K562 (cell line): Measurements from ENCODE around the gene RUVBL1. TPM values are rescaled to one million over a fixed set of nuclear protein-coding genes. Genes with fewer than 3 reads are reported as not detected.

Source experiments
- ATAC-seq: fragments of 200-7000 bp; cut with Tn5 transposase; 3 replicates; pipeline ENCODE4 v1.9.1; 2020; ENCODE audit warnings: moderate library complexity
- BruUV-seq: library from RNA; stranded (reverse); fragments of 400-500 nt; replicated peaks from 2 replicates; lab custom pipeline; 2021; lab: Mats Ljungman, UMichigan
- CTCF ChIA-PET: fragments of 300-600 bp; formaldehyde crosslinking; extraction: SDS; loops from one replicate; lab custom pipeline; 2021; ENCODE audit warnings: low intra/inter-chr PET ratio; lab: Yijun Ruan, JAX
- POLR2A ChIA-PET: fragments of 300-600, 350-650 bp; sonication (Branson Sonifier 250); formaldehyde crosslinking; extraction: SDS; loops from one replicate; lab custom pipeline; 2021; ENCODE audit warnings: antibody characterized with exemption, inconsistent platforms; lab: Yijun Ruan, JAX
- DNase-seq, 4 experiments: peaks; one replicate each; pipeline versions ENCODE4 v3.0.0 to v3.0.0-alpha.2; 2011 to 2018; ENCODE audit warnings: low spot score in 3 of 4, mixed read lengths in 3 of 4; ENCODE audit errors: extremely low read depth in 1 of 4
- FAIRE-seq: peaks from 2 replicates; lab custom pipeline; 2011; peaks lifted over from hg19 to GRCh38; lab: Jason Lieb, UNC
- H2AFZ ChIP-seq: 2 replicates; pipeline ENCODE4 v1.6.0; 2011; ENCODE audit warnings: low read depth, low read length, control low read depth, inconsistent platforms
- H3K27ac ChIP-seq: fragments of 200-600 bp; 3 replicates; pipeline ENCODE4 v1.8.0; 2011; ENCODE audit warnings: low read depth, mild to moderate bottlenecking, control low read depth, inconsistent platforms, low read length, moderate library complexity, mixed read lengths; ENCODE audit errors: extremely low read depth
- H3K27me3 ChIP-seq, 2 experiments: fragments of 300-600 bp in 1 of 2; 2 replicates in 1 of 2; 3 replicates in 1 of 2; pipeline versions ENCODE4 v1.6.0 to v1.8.0; 2011; ENCODE audit warnings: inconsistent platforms in 2 of 2, low read length in 2 of 2, mild to moderate bottlenecking in 1 of 2, mixed read lengths in 1 of 2, moderate library complexity in 1 of 2; ENCODE audit not compliant: control insufficient read depth in 2 of 2, insufficient read depth in 2 of 2
- H3K36me3 ChIP-seq: fragments of 300-600 bp; 3 replicates; pipeline ENCODE4 v1.8.0; 2011; ENCODE audit warnings: mild to moderate bottlenecking, low read length, inconsistent platforms; ENCODE audit not compliant: control insufficient read depth, insufficient read depth
- H3K4me1 ChIP-seq, 2 experiments: fragments of 200-600 bp in 1 of 2; replicated peaks in 1 of 2; 2 replicates in 1 of 2; 3 replicates in 1 of 2; pipeline versions ENCODE4 v1.5.1 to v1.8.0; 2011; ENCODE audit warnings: inconsistent platforms in 2 of 2, low read length in 2 of 2, mild to moderate bottlenecking in 1 of 2, mixed read lengths in 1 of 2, moderate library complexity in 1 of 2; ENCODE audit not compliant: control insufficient read depth in 2 of 2, insufficient read depth in 2 of 2
- H3K4me2 ChIP-seq: 2 replicates; pipeline ENCODE4 v1.6.1; 2011; ENCODE audit warnings: low read length, control low read depth, inconsistent platforms, mixed read lengths; ENCODE audit not compliant: insufficient read depth
- H3K4me3 ChIP-seq: fragments of 200-600 bp; sonication (generic), shearing (Covaris generic); 2 replicates; pipeline ENCODE4 v1.5.1; 2016; ENCODE audit warnings: control low read depth, inconsistent platforms
- H3K79me2 ChIP-seq: fragments of 200-600 bp; 3 replicates; pipeline ENCODE4 v1.8.0; 2011; ENCODE audit warnings: low read length, inconsistent platforms; ENCODE audit not compliant: control insufficient read depth, insufficient read depth
- H3K9ac ChIP-seq, 2 experiments: 2 replicates each; pipeline versions ENCODE4 v1.6.0 to v1.6.1; 2011; ENCODE audit warnings: low read depth in 2 of 2, low read length in 2 of 2, control low read depth in 1 of 2, inconsistent platforms in 1 of 2, mild to moderate bottlenecking in 1 of 2, mixed read lengths in 1 of 2; ENCODE audit not compliant: insufficient read depth in 1 of 2
- H3K9me1 ChIP-seq: one replicate; pipeline ENCODE4 v1.6.0; 2011; ENCODE audit warnings: inconsistent platforms, mild to moderate bottlenecking, low read length, moderate library complexity; ENCODE audit not compliant: control insufficient read depth, insufficient read depth
- H3K9me3 ChIP-seq: replicated peaks from 2 replicates; pipeline ENCODE4 v1.5.1; 2011; ENCODE audit warnings: low read depth, low read length, inconsistent platforms; ENCODE audit not compliant: control insufficient read depth, insufficient read depth
- H4K20me1 ChIP-seq: replicated peaks from 2 replicates; pipeline ENCODE4 v1.6.1; 2011; ENCODE audit warnings: low read length, inconsistent platforms, mixed read lengths; ENCODE audit not compliant: control insufficient read depth, insufficient read depth
- C11orf30 ChIP-seq: fragments of 450-650 bp; IDR thresholded peaks from 2 replicates; pipeline ENCODE4 v1.6.1; 2016; ENCODE audit warnings: low read depth, mild to moderate bottlenecking
- FOXJ3 ChIP-seq: sonication (generic); formaldehyde crosslinking; IDR thresholded peaks from 2 replicates; pipeline ENCODE4 v1.4.0; 2020; ENCODE audit warnings: mild to moderate bottlenecking, missing genetic modification reagents
- FOXK2 ChIP-seq, 2 experiments: fragments of 450-650 bp; IDR thresholded peaks in 1 of 2; conservative IDR thresholded peaks in 1 of 2; 2 replicates each; pipeline ENCODE4 v1.6.1; 2016; ENCODE audit warnings: low read depth in 2 of 2, mild to moderate bottlenecking in 1 of 2
- HIVEP1 ChIP-seq: fragments of 250-450 bp; sonication (Bioruptor Pico); IDR thresholded peaks from 2 replicates; pipeline ENCODE4 v1.4.0; 2020; ENCODE audit warnings: mild to moderate bottlenecking
- IRF2 ChIP-seq: sonication (generic); formaldehyde crosslinking; IDR thresholded peaks from 2 replicates; pipeline ENCODE4 v1.8.1; 2022; ENCODE audit warnings: mild to moderate bottlenecking, missing genetic modification reagents
- NFRKB ChIP-seq: fragments of 450-650 bp; IDR thresholded peaks from 2 replicates; pipeline ENCODE4 v1.6.1; 2016; ENCODE audit warnings: low read depth
- NRF1 ChIP-seq, 2 experiments: fragments of 450-650 bp; IDR thresholded peaks in 1 of 2; conservative IDR thresholded peaks in 1 of 2; 2 replicates each; pipeline ENCODE4 v1.6.1; 2014; ENCODE audit warnings: mild to moderate bottlenecking in 2 of 2
- PTTG1 ChIP-seq: fragments of 450-650 bp; IDR thresholded peaks from 2 replicates; pipeline ENCODE4 v1.6.1; 2016; ENCODE audit warnings: low read depth, mild to moderate bottlenecking, missing genetic modification characterization, missing compliant biosample characterization
- RFX1 ChIP-seq: fragments of 450-650 bp; IDR thresholded peaks from 2 replicates; pipeline ENCODE4 v1.6.1; 2016; ENCODE audit warnings: mild to moderate bottlenecking, moderate library complexity
- TEAD4 ChIP-seq, 2 experiments: sonication (generic) in 1 of 2; formaldehyde crosslinking in 1 of 2; IDR thresholded peaks; 2 replicates each; pipeline versions ENCODE4 v1.6.1 to v1.8.0; 2012 to 2022; ENCODE audit warnings: borderline replicate concordance in 1 of 2, inconsistent platforms in 1 of 2, low read length in 1 of 2, mild to moderate bottlenecking in 1 of 2, missing genetic modification reagents in 1 of 2
- TRIM28 ChIP-seq: fragments of 450-650 bp; IDR thresholded peaks from 2 replicates; pipeline ENCODE4 v1.6.1; 2017
- ZKSCAN3 ChIP-seq: fragments of 250-450 bp; sonication (Bioruptor Pico); IDR thresholded peaks from 2 replicates; pipeline ENCODE4 v1.4.0; 2020
- ZNF668 ChIP-seq: fragments of 250-450 bp; sonication (Bioruptor Pico); IDR thresholded peaks from 2 replicates; pipeline ENCODE4 v1.8.0; 2022; ENCODE audit warnings: mild to moderate bottlenecking, inconsistent platforms
- ZNF707 ChIP-seq: fragments of 250-450 bp; sonication (Bioruptor Pico); conservative IDR thresholded peaks from 2 replicates; pipeline ENCODE4 v1.8.0; 2022; ENCODE audit warnings: inconsistent platforms, mild to moderate bottlenecking, moderate library complexity
- ZZZ3 ChIP-seq: fragments of 450-650 bp; IDR thresholded peaks from 2 replicates; pipeline ENCODE4 v1.6.1; 2016; ENCODE audit warnings: antibody characterized with exemption, mild to moderate bottlenecking, moderate library complexity
- WGBS: fragments of 100-300 bp; shearing (Covaris generic); methylation state at CpG from one replicate; pipeline ENCODE4 v1.1.6; 2016; ENCODE audit warnings: low coverage, mixed read lengths; ENCODE audit not compliant: insufficient coverage; ENCODE audit errors: missing lambda C conversion rate; 5-methylcytosine and 5-hydroxymethylcytosine counted together
- in situ Hi-C: fragments of 300-500 bp; cut with MboI; formaldehyde crosslinking; loops from 4 replicates; pipeline ENCODE4 v1.15.0; 2018; ENCODE audit warnings: inconsistent platforms, mixed read lengths
- intact Hi-C: fragments of 100-400 bp; cut with micrococcal nuclease; formaldehyde crosslinking; loops from 2 replicates; pipeline ENCODE4 v1.14.2; 2022
- polyA plus RNA-seq, 8 experiments: library from polyadenylated mRNA; depleted of rRNA in 4 of 8; stranded (reverse) in 5 of 8; unstranded in 3 of 8; fragments of >200 nt; fragmentation: Nextera tagmentation in 2 of 8; fragmentation: Illumina TruSeq in 1 of 8; extraction: Ambion mirVana in 2 of 8; extraction: Trizol in 1 of 8; gene quantifications; 2 replicates each; pipeline versions ENCODE4 v1.2.1 to v1.2.3, GENCODE V29; 2011 to 2014; ENCODE audit warnings: inconsistent platforms in 1 of 8, missing spikeins in 1 of 8
- total RNA-seq, 7 experiments: library from RNA; depleted of rRNA in 6 of 7; stranded (reverse); fragments of >200 nt in 6 of 7; fragmentation: Illumina TruSeq in 2 of 7; extraction: Trizol in 2 of 7; gene quantifications; 2 replicates each; pipeline versions ENCODE4 v1.2.1 to v1.2.3, GENCODE V29; 2011 to 2021; ENCODE audit warnings: low replicate concordance in 1 of 7
- TF ChIP-seq, protein P1 (sequence below): fragments of 250-450 bp; sonication (Bioruptor Pico); IDR thresholded peaks from 2 replicates; pipeline ENCODE4 v1.8.0; 2022; ENCODE audit warnings: moderate library complexity, mild to moderate bottlenecking, inconsistent platforms
- TF ChIP-seq, protein P2 (sequence below): sonication (generic); formaldehyde crosslinking; IDR thresholded peaks from 2 replicates; pipeline ENCODE4 v1.8.0; 2022; ENCODE audit warnings: mild to moderate bottlenecking, missing genetic modification reagents
- TF ChIP-seq, protein P3 (sequence below): fragments of 450-650 bp; IDR thresholded peaks from one replicate; pipeline ENCODE4 v1.6.1; 2018; ENCODE audit warnings: mild to moderate bottlenecking, moderate library complexity; ENCODE audit not compliant: partially characterized antibody

The RUVBL1 gene
- total and polyA plus RNA-seq, 9 of the 15 experiments (the other 6 are each of a cell fraction or from before 2014, with no cell fraction given) = 20.7 to 147 (median 113) TPM

DNA sequence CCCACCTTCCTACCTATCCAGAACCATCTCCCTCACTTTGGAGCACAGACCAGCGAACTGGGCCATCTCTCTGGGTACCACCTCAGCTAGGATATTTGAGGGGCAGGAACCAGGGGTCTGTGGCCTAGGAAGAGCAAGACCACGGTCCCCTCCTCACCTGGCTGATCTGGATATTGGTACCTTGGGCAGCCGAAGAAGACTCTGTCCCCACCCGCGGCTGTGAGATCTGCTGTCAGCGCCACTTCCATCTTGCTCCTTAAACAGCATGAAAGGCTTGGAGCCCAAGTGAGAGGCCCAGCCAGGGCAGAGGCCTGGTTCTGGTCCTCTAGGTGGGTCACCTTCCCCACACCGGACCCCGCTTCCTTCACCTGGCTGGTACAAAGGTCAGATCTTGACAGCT is 44.7 kb downstream of the RUVBL1 start:
- FAIRE-seq (no peak), DNase-seq (no peak), ATAC-seq (no peak)
- H4K20me1 ChIP-seq = no peaks in the 10 kb centered on the region
- ChIA-PET CTCF (no interaction called here), POLR2A (interaction anchor here (1.1 kb wide), 1 partner anchor 50 kb away, joined by 3 read pairs; no protein-coding TSS in a partner anchor)
- H3K27ac ChIP-seq = peak overlapping the region; percentile 96; the same call in 2 of the 3 replicates
- no peaks in the 10 kb centered on the region for H3K27me3 ChIP-seq
- H3K79me2 ChIP-seq = peaks cover 30% of the 10 kb centered on the region; the same call in 2 of the 3 replicates
- H2AFZ ChIP-seq = no peak overlapping the region
- peaks cover 41 to 60% of the 10 kb centered on the region in 2 experiments for H3K4me1 ChIP-seq
- no peak overlapping the region for H3K4me3 ChIP-seq
- no peak for TF ChIP-seq C11orf30
- no peak for TF ChIP-seq RFX1
- TF ChIP-seq PTTG1 (tag) = no peak
- no peak for TF ChIP-seq ZNF707 (CRISPR knock-in tag)
- TF ChIP-seq IRF2 = no peak
- no peak for TF ChIP-seq HIVEP1 (CRISPR knock-in tag)
- no peak for TF ChIP-seq TEAD4 (IDR thresholded peaks at IDR 0.05; ENCODE audit: low read length)
- TF ChIP-seq TEAD4 (CRISPR knock-in tag; IDR thresholded peaks at IDR 0.05; ENCODE audit: borderline replicate concordance) = no peak
- no peak for TF ChIP-seq ZNF668 (CRISPR knock-in tag)
- TF ChIP-seq, protein P1, sequence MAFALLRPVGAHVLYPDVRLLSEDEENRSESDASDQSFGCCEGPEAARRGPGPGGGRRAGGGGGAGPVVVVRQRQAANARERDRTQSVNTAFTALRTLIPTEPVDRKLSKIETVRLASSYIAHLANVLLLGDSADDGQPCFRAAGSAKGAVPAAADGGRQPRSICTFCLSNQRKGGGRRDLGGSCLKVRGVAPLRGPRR (CRISPR knock-in tag) = no peak
- TF ChIP-seq TRIM28 = no peak
- TF ChIP-seq ZZZ3 = no peak
- no peak for TF ChIP-seq NRF1 (conservative IDR thresholded peaks at IDR 0.05 in 1 of 2, IDR thresholded peaks at IDR 0.05 in 1 of 2)
- TF ChIP-seq, protein P2, sequence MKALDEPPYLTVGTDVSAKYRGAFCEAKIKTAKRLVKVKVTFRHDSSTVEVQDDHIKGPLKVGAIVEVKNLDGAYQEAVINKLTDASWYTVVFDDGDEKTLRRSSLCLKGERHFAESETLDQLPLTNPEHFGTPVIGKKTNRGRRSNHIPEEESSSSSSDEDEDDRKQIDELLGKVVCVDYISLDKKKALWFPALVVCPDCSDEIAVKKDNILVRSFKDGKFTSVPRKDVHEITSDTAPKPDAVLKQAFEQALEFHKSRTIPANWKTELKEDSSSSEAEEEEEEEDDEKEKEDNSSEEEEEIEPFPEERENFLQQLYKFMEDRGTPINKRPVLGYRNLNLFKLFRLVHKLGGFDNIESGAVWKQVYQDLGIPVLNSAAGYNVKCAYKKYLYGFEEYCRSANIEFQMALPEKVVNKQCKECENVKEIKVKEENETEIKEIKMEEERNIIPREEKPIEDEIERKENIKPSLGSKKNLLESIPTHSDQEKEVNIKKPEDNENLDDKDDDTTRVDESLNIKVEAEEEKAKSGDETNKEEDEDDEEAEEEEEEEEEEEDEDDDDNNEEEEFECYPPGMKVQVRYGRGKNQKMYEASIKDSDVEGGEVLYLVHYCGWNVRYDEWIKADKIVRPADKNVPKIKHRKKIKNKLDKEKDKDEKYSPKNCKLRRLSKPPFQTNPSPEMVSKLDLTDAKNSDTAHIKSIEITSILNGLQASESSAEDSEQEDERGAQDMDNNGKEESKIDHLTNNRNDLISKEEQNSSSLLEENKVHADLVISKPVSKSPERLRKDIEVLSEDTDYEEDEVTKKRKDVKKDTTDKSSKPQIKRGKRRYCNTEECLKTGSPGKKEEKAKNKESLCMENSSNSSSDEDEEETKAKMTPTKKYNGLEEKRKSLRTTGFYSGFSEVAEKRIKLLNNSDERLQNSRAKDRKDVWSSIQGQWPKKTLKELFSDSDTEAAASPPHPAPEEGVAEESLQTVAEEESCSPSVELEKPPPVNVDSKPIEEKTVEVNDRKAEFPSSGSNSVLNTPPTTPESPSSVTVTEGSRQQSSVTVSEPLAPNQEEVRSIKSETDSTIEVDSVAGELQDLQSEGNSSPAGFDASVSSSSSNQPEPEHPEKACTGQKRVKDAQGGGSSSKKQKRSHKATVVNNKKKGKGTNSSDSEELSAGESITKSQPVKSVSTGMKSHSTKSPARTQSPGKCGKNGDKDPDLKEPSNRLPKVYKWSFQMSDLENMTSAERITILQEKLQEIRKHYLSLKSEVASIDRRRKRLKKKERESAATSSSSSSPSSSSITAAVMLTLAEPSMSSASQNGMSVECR (CRISPR knock-in tag) = no peak
- no peak for TF ChIP-seq NFRKB
- TF ChIP-seq FOXK2 (conservative IDR thresholded peaks at IDR 0.05 in 1 of 2, IDR thresholded peaks at IDR 0.05 in 1 of 2; ENCODE audit: low read depth in 2 of 2) = no peak
- no peak for TF ChIP-seq ZKSCAN3
- no peak for TF ChIP-seq FOXJ3 (CRISPR knock-in tag)
- TF ChIP-seq, protein P3, sequence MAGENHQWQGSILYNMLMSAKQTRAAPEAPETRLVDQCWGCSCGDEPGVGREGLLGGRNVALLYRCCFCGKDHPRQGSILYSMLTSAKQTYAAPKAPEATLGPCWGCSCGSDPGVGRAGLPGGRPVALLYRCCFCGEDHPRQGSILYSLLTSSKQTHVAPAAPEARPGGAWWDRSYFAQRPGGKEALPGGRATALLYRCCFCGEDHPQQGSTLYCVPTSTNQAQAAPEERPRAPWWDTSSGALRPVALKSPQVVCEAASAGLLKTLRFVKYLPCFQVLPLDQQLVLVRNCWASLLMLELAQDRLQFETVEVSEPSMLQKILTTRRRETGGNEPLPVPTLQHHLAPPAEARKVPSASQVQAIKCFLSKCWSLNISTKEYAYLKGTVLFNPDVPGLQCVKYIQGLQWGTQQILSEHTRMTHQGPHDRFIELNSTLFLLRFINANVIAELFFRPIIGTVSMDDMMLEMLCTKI = no peak
- H3K9ac ChIP-seq = peak overlapping the region in 1 of 2 experiments; percentile 61; a peak in 2 of 4 replicates
- peaks cover 69% of the 10 kb centered on the region for H3K36me3 ChIP-seq
- intact Hi-C loops = loop anchor here (10.0 kb wide), 1 partner anchor 416 kb away; the partner anchor contains the start of gene GATA2
- H3K4me2 ChIP-seq = no peak overlapping the region
- 98% methylated on average over 6 of the region's 8 CpGs for WGBS
- H3K9me1 ChIP-seq = peaks cover 3% of the 10 kb centered on the region
- in situ Hi-C loops = no loop called here
- no TSS peak for BruUV-seq
- H3K9me3 ChIP-seq = no peaks in the 10 kb centered on the region
